GM18502 (cell line): Measurements from ENCODE around the gene KLHL42.

Experiments
- ATAC-seq: cut with Tn5 transposase; IDR thresholded peaks from one replicate; pipeline ENCODE4 v1.9.1; 2021; ENCODE audit warnings: mild to moderate bottlenecking; ENCODE audit not compliant: unreplicated experiment, poor library complexity

KLHL42 gene

DNA sequence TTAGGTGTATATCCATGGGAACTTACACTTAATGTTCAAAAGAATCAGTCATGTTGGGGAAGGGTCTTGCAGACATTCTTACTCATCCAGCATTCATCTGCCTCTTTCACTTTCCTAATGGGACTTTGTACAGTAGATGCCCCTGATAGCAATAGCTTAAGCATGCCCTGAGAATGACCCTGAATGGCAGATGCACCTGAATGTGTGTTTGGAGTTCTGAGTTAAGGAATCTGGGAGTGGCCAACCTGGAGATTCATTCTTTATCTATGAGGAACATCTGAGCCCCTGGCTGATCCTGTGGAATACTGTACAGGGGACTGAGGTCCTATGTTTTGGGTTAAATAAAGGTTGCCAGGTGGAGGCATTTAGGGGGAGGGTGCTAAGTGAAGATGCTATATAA is 71.3 kb downstream of the KLHL42 start:
- ATAC-seq: no peak

DNA sequence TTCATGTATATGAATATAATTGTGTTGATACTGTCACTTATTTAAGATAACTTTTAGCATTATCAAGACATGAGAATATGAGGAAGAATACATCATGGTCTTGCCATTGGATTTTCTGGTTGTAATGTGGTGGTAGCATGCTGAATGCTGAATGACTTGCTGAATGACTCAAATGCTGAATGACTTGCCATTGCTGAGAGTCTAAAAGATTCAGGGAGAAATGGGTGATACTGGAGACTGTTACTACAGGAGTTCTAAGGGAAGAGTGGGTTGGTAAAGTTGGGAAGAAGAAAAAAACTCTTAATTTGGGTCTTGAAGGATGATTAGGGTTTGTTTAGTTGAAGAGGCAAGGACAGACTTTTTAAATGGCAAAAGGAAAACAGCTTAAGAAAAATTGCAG is 72.1 kb downstream of the KLHL42 start:
- no peak for ATAC-seq
